Mesendoderm (in vitro differentiated cells): ENCODE measurements around the gene MAPRE2.

ENCODE experiments used
- DNase-seq: peaks from one replicate; pipeline ENCODE4 v3.0.0; 2013
- H2AK5ac ChIP-seq: 2 replicates; pipeline ENCODE4 v1.6.1; 2013; ENCODE audit warnings: low read length, inconsistent platforms
- H2BK120ac ChIP-seq: 2 replicates; pipeline ENCODE4 v1.6.1; 2013; ENCODE audit warnings: low read depth, mild to moderate bottlenecking, low read length, moderate library complexity, mixed read lengths
- H2BK15ac ChIP-seq: replicated peaks from 2 replicates; pipeline ENCODE4 v1.6.1; 2013; ENCODE audit warnings: low read depth, mild to moderate bottlenecking, moderate library complexity
- H2BK5ac ChIP-seq: 2 replicates; pipeline ENCODE4 v1.6.1; 2013; ENCODE audit warnings: low read length, inconsistent platforms
- H3K18ac ChIP-seq: 2 replicates; pipeline ENCODE4 v1.6.1; 2013; ENCODE audit warnings: mild to moderate bottlenecking, low read length, mixed read lengths
- H3K23ac ChIP-seq: one replicate; pipeline ENCODE4 v1.6.1; 2013; ENCODE audit warnings: low read length
- H3K27ac ChIP-seq: 2 replicates; pipeline ENCODE4 v1.5.1; 2013; ENCODE audit warnings: low read depth, mild to moderate bottlenecking, inconsistent platforms, low read length, moderate library complexity
- H3K27me3 ChIP-seq: 2 replicates; pipeline ENCODE4 v1.6.1; 2013; ENCODE audit warnings: low read length, control low read depth, mild to moderate bottlenecking, inconsistent platforms; ENCODE audit not compliant: insufficient read depth, poor library complexity
- H3K36me3 ChIP-seq: 2 replicates; pipeline ENCODE4 v1.6.1; 2013; ENCODE audit warnings: low read length, inconsistent platforms; ENCODE audit not compliant: control insufficient read depth, insufficient read depth
- H3K4ac ChIP-seq: one replicate; pipeline ENCODE4 v1.6.1; 2013; ENCODE audit warnings: low read depth, mild to moderate bottlenecking, low read length, moderate library complexity
- H3K4me1 ChIP-seq: 2 replicates; pipeline ENCODE4 v1.6.1; 2013; ENCODE audit warnings: low read depth, low read length, inconsistent platforms; ENCODE audit not compliant: control insufficient read depth
- H3K4me2 ChIP-seq: 2 replicates; pipeline ENCODE4 v1.6.1; 2013; ENCODE audit warnings: low read length
- H3K4me3 ChIP-seq: 2 replicates; pipeline ENCODE4 v1.5.1; 2013; ENCODE audit warnings: mild to moderate bottlenecking, low read length
- H3K56ac ChIP-seq: one replicate; pipeline ENCODE4 v1.6.1; 2013; ENCODE audit warnings: low read length
- H3K79me1 ChIP-seq: 2 replicates; pipeline ENCODE4 v1.6.1; 2013; ENCODE audit warnings: low read length, inconsistent platforms
- H3K79me2 ChIP-seq: 2 replicates; pipeline ENCODE4 v1.6.1; 2013; ENCODE audit warnings: mild to moderate bottlenecking, low read length; ENCODE audit not compliant: control insufficient read depth, insufficient read depth
- H3K9ac ChIP-seq: 2 replicates; pipeline ENCODE4 v1.6.1; 2013; ENCODE audit warnings: low read length, inconsistent platforms
- H4K5ac ChIP-seq: one replicate; pipeline ENCODE4 v1.6.1; 2013; ENCODE audit warnings: low read length
- H4K8ac ChIP-seq: one replicate; pipeline ENCODE4 v1.6.1; 2013; ENCODE audit warnings: low read depth, mild to moderate bottlenecking, control low read depth, low read length, moderate library complexity
- WGBS: extraction: QIAGEN DNeasy Blood & Tissue Kit; methylation state at CpG from one replicate; pipeline ENCODE4 v1.1.7; 2013; ENCODE audit warnings: low lambda C conversion rate, missing lambda C conversion rate; ENCODE audit not compliant: insufficient coverage; ENCODE audit errors: extremely low coverage; 5-methylcytosine and 5-hydroxymethylcytosine counted together

Gene MAPRE2

GRCh38 chr18:34999756-35000289 lies 41.4 kb upstream of the MAPRE2 start:
- no peak overlapping the region for H3K27ac ChIP-seq
- no peak overlapping the region for H3K56ac ChIP-seq
- DNase-seq = peak; percentile 22

GRCh38 chr18:35000457-35000856 lies 40.8 kb upstream of the MAPRE2 start:
- no peak overlapping the region for H2BK15ac ChIP-seq
- no peak overlapping the region for H2BK5ac ChIP-seq
- no peaks in the 10 kb centered on the region for H3K36me3 ChIP-seq
- no peak overlapping the region for H2AK5ac ChIP-seq
- no CpG with 5 or more reads among the region's 3 CpGs for WGBS
- H3K23ac ChIP-seq = no peak overlapping the region
- no peak overlapping the region for H4K8ac ChIP-seq
- no peak overlapping the region for H3K4ac ChIP-seq
- no peaks in the 10 kb centered on the region for H3K79me1 ChIP-seq
- no peak overlapping the region for H3K4me2 ChIP-seq
- no peaks in the 10 kb centered on the region for H3K4me1 ChIP-seq
- H3K56ac ChIP-seq = no peak overlapping the region
- no peak overlapping the region for H3K18ac ChIP-seq
- no peak overlapping the region for H4K5ac ChIP-seq
- H2BK120ac ChIP-seq = no peak overlapping the region
- H3K27me3 ChIP-seq = no peaks in the 10 kb centered on the region
- no peaks in the 10 kb centered on the region for H3K79me2 ChIP-seq
- no peak overlapping the region for H3K9ac ChIP-seq
- no peak for DNase-seq
- no peak overlapping the region for H3K27ac ChIP-seq
- no peak overlapping the region for H3K4me3 ChIP-seq

More at GRCh38 chr18:34999756-35000289, 41.4 kb upstream of the MAPRE2 start:
- Histone ChIP-seq H4K8ac (no peak overlapping the region), H2BK120ac (peak overlapping the region; percentile 23), H2BK15ac (no peak overlapping the region), H3K23ac (no peak overlapping the region), H2BK5ac (no peak overlapping the region), H3K4me3 (no peak overlapping the region), H3K18ac (no peak overlapping the region), H3K79me2 (no peaks in the 10 kb centered on the region), H3K4me1 (no peaks in the 10 kb centered on the region), H3K4me2 (no peak overlapping the region), H3K79me1 (no peaks in the 10 kb centered on the region), H4K5ac (no peak overlapping the region), H3K36me3 (no peaks in the 10 kb centered on the region), H3K4ac (no peak overlapping the region), H3K27me3 (no peaks in the 10 kb centered on the region), H2AK5ac (no peak overlapping the region), H3K9ac (no peak overlapping the region)
- WGBS = no CpG with 5 or more reads among the region's 4 CpGs

GRCh38 chr18:35002120-35002519 lies 39.1 kb upstream of the MAPRE2 start:
- Histone ChIP-seq H2BK120ac (no peak overlapping the region), H4K5ac (no peak overlapping the region), H3K27ac (no peak overlapping the region), H3K18ac (no peak overlapping the region), H3K79me1 (no peaks in the 10 kb centered on the region), H3K4me3 (no peak overlapping the region), H2BK5ac (no peak overlapping the region), H3K4me1 (no peaks in the 10 kb centered on the region), H3K79me2 (no peaks in the 10 kb centered on the region), H3K4me2 (no peak overlapping the region), H2BK15ac (no peak overlapping the region), H2AK5ac (no peak overlapping the region), H3K23ac (no peak overlapping the region), H3K36me3 (no peaks in the 10 kb centered on the region), H3K56ac (no peak overlapping the region), H3K27me3 (no peaks in the 10 kb centered on the region), H3K4ac (no peak overlapping the region), H3K9ac (no peak overlapping the region), H4K8ac (no peak overlapping the region)
- DNase-seq = no peak
- no CpG with 5 or more reads among the region's 2 CpGs for WGBS

GRCh38 chr18:35005963-35006577 lies 35.1 kb upstream of the MAPRE2 start:
- Histone ChIP-seq H3K79me2 (no peaks in the 10 kb centered on the region), H3K4me2 (no peak overlapping the region), H3K36me3 (no peaks in the 10 kb centered on the region), H2BK5ac (no peak overlapping the region), H3K18ac (no peak overlapping the region), H4K8ac (no peak overlapping the region), H3K4ac (no peak overlapping the region), H3K79me1 (no peaks in the 10 kb centered on the region), H3K23ac (no peak overlapping the region), H2BK15ac (no peak overlapping the region), H3K27ac (no peak overlapping the region), H2BK120ac (no peak overlapping the region), H3K27me3 (no peaks in the 10 kb centered on the region), H2AK5ac (no peak overlapping the region), H4K5ac (no peak overlapping the region), H3K4me3 (no peak overlapping the region), H3K4me1 (no peaks in the 10 kb centered on the region), H3K56ac (no peak overlapping the region), H3K9ac (no peak overlapping the region)
- peak; percentile 78 for DNase-seq
- no CpG with 5 or more reads among the region's 7 CpGs for WGBS

- DNase-seq = no peak
- Histone ChIP-seq H3K56ac (no peak overlapping the region), H3K4me2 (no peak overlapping the region), H3K4me3 (no peak overlapping the region), H3K4me1 (no peaks in the 10 kb centered on the region), H3K79me1 (no peaks in the 10 kb centered on the region), H4K5ac (no peak overlapping the region), H2AK5ac (no peak overlapping the region), H3K9ac (no peak overlapping the region), H3K79me2 (no peaks in the 10 kb centered on the region), H3K27ac (no peak overlapping the region), H2BK5ac (no peak overlapping the region), H3K4ac (no peak overlapping the region), H3K18ac (no peak overlapping the region), H4K8ac (no peak overlapping the region), H3K36me3 (no peaks in the 10 kb centered on the region), H3K27me3 (no peaks in the 10 kb centered on the region), H2BK120ac (no peak overlapping the region), H3K23ac (no peak overlapping the region), H2BK15ac (no peak overlapping the region)
- WGBS = no CpG with 5 or more reads among the region's 1 CpG
These were observed 31.1 kb upstream of the MAPRE2 start for GRCh38 chr18:35010156-35010555.

GRCh38 chr18:35010993-35011392 lies 30.2 kb upstream of the MAPRE2 start:
- H2BK120ac ChIP-seq = no peak overlapping the region
- H3K23ac ChIP-seq = no peak overlapping the region
- DNase-seq = no peak
- H3K79me2 ChIP-seq = no peaks in the 10 kb centered on the region
- no peak overlapping the region for H2BK5ac ChIP-seq
- H3K4ac ChIP-seq = no peak overlapping the region
- H3K4me3 ChIP-seq = no peak overlapping the region
- H3K9ac ChIP-seq = no peak overlapping the region
- no peak overlapping the region for H3K56ac ChIP-seq
- H4K5ac ChIP-seq = no peak overlapping the region
- no CpG with 5 or more reads among the region's 5 CpGs for WGBS
- no peak overlapping the region for H2BK15ac ChIP-seq
- no peak overlapping the region for H3K27ac ChIP-seq
- no peak overlapping the region for H2AK5ac ChIP-seq
- no peaks in the 10 kb centered on the region for H3K27me3 ChIP-seq
- H3K18ac ChIP-seq = no peak overlapping the region
- H3K79me1 ChIP-seq = no peaks in the 10 kb centered on the region
- no peak overlapping the region for H3K4me2 ChIP-seq
- H4K8ac ChIP-seq = no peak overlapping the region
- H3K4me1 ChIP-seq = no peaks in the 10 kb centered on the region
- H3K36me3 ChIP-seq = no peaks in the 10 kb centered on the region
